Fibroblast of gingiva (primary cell): ENCODE measurements around the gene TPTE2.
"Not testable (repeated sequence)": the region's sequence is repeated elsewhere in the genome, so short reads cannot be mapped to it uniquely, and the experiment has no call there.

Source experiments
- DNase-seq: peaks from one replicate; pipeline ENCODE4 v3.0.0-alpha.2; 2011; ENCODE audit warnings: low read depth

TPTE2 gene

GRCh38 chr13:19567820-19568534 lies 6.6 kb upstream of the TPTE2 start:
- DNase-seq: no peak

- DNase-seq: no peak
Measured at GRCh38 chr13:19561585-19561984, 253 bp upstream of the TPTE2 start.

GRCh38 chr13:19560672-19561071 lies 660 bp downstream of the TPTE2 start:
- DNase-seq: not testable (repeated sequence)

- not testable (repeated sequence) for DNase-seq
Measured at GRCh38 chr13:19559739-19560138, 1.6 kb downstream of the TPTE2 start.

- not testable (repeated sequence) for DNase-seq
Measured at GRCh38 chr13:19557287-19557686, 4.0 kb downstream of the TPTE2 start.

- not testable (repeated sequence) for DNase-seq
Measured at GRCh38 chr13:19549245-19549644, 12.1 kb downstream of the TPTE2 start.

- not testable (repeated sequence) for DNase-seq
Measured at GRCh38 chr13:19525634-19526033, 35.7 kb downstream of the TPTE2 start.

GRCh38 chr13:19519049-19519448 lies 42.3 kb downstream of the TPTE2 start:
- no peak for DNase-seq

GRCh38 chr13:19507623-19508022 lies 53.7 kb downstream of the TPTE2 start:
- DNase-seq: not testable (repeated sequence)

- not testable (repeated sequence) for DNase-seq
Measured at GRCh38 chr13:19460126-19460525, 101.2 kb downstream of the TPTE2 start.

- DNase-seq: not testable (repeated sequence)
Measured at GRCh38 chr13:19439056-19439686, 122.2 kb downstream of the TPTE2 start.

GRCh38 chr13:19437780-19438179 lies 123.6 kb downstream of the TPTE2 start:
- not testable (repeated sequence) for DNase-seq

- DNase-seq: not testable (repeated sequence)
Measured at GRCh38 chr13:19422236-19422635, 139.1 kb downstream of the TPTE2 start.

- DNase-seq: not testable (repeated sequence)
Measured at GRCh38 chr13:19412494-19412893, 148.8 kb downstream of the TPTE2 start.

GRCh38 chr13:19382746-19383511 lies 178.4 kb downstream of the TPTE2 start:
- not testable (repeated sequence) for DNase-seq

- no peak for DNase-seq
Measured at GRCh38 chr13:19382111-19382510, 179.2 kb downstream of the TPTE2 start.
